ENCODE results near the gene ACAP2.
"Not testable (repeated sequence)": the region's sequence is repeated elsewhere in the genome, so short reads cannot be mapped to it uniquely, and the experiment has no call there.

ACAP2 gene

GRCh38 chr3:195442573-195443390 is at the start of gene ACAP2:
TSS of gene ACAP2 (minus strand) at chr3:195443020. CDS start at chr3:195442847, 173 bp downstream.
- peak; percentile 98 for DNase-seq

GRCh38 chr3:195475614-195476013 is 32.8 kb upstream of the ACAP2 start:
- DNase-seq, result no peak

GRCh38 chr3:195475116-195475515 is 32.3 kb upstream of the ACAP2 start:
- not testable (repeated sequence) for DNase-seq

- no peak for DNase-seq
These were observed 26.0 kb upstream of the ACAP2 start for GRCh38 chr3:195468841-195469240.

GRCh38 chr3:195468391-195468776 is 25.6 kb upstream of the ACAP2 start:
- no peak for DNase-seq

- no peak for DNase-seq
These were observed 25.0 kb upstream of the ACAP2 start for GRCh38 chr3:195467641-195468390.

GRCh38 chr3:195466251-195466650 is 23.4 kb upstream of the ACAP2 start:
- no peak for DNase-seq

GRCh38 chr3:195462922-195463321 is 20.1 kb upstream of the ACAP2 start:
- not testable (repeated sequence) for DNase-seq

- no peak for DNase-seq
These were observed 19.4 kb upstream of the ACAP2 start for GRCh38 chr3:195462308-195462610.

GRCh38 chr3:195461594-195462307 is 18.9 kb upstream of the ACAP2 start:
- no peak for DNase-seq

GRCh38 chr3:195460091-195460713 is 17.4 kb upstream of the ACAP2 start:
- DNase-seq, result peak; percentile 13

- peak; percentile 79 for DNase-seq
These were observed 15.5 kb upstream of the ACAP2 start for GRCh38 chr3:195458316-195458717.

- DNase-seq, result no peak
These were observed 13.0 kb upstream of the ACAP2 start for GRCh38 chr3:195455789-195456188.

- no peak for DNase-seq
These were observed 10.4 kb upstream of the ACAP2 start for GRCh38 chr3:195453236-195453635.

- no peak for DNase-seq
These were observed 8.7 kb upstream of the ACAP2 start for GRCh38 chr3:195451373-195452015.

GRCh38 chr3:195450731-195451229 is 8.0 kb upstream of the ACAP2 start:
- DNase-seq, result no peak

- DNase-seq, result peak; percentile 17
These were observed 5.5 kb upstream of the ACAP2 start for GRCh38 chr3:195448205-195448875.

- no peak for DNase-seq
These were observed 4.4 kb upstream of the ACAP2 start for GRCh38 chr3:195447201-195447600.

GRCh38 chr3:195446359-195446758 is 3.5 kb upstream of the ACAP2 start:
- no peak for DNase-seq

GRCh38 chr3:195445885-195446284 is 3.1 kb upstream of the ACAP2 start:
- DNase-seq, result no peak

- DNase-seq, result peak; percentile 52
These were observed 670 bp upstream of the ACAP2 start for GRCh38 chr3:195443391-195443989.

All from OCI-M1 (cell line).